A673 (cell line): Measurements from ENCODE around the gene RAPGEF4. TPM values are rescaled to one million over a fixed set of nuclear protein-coding genes. Genes with fewer than 3 reads are reported as not detected.

Source experiments
- BruUV-seq: library from RNA; stranded (reverse); fragments of 400-500 nt; replicated peaks from 2 replicates; lab custom pipeline; 2021; lab: Mats Ljungman, UMichigan
- CTCF ChIA-PET: fragments of 300-600 bp; sonication (Branson Sonifier 250); formaldehyde crosslinking; loops from one replicate; lab custom pipeline; 2022; ENCODE audit warnings: antibody characterized with exemption; lab: Charles Lee
- POLR2A ChIA-PET: fragments of 300-600 bp; sonication (Branson Sonifier 250); formaldehyde crosslinking; loops from one replicate; lab custom pipeline; 2022; ENCODE audit warnings: antibody characterized with exemption; ENCODE audit not compliant: low non-redundant PET; lab: Charles Lee
- DNase-seq: peaks from one replicate; pipeline ENCODE4 v3.0.0-alpha.2; 2015; ENCODE audit warnings: low spot score
- H3K27ac ChIP-seq: fragments of 200-600 bp; sonication (generic); 2 replicates; pipeline ENCODE4 v1.5.1; 2016; ENCODE audit warnings: mixed run types, low read depth, mild to moderate bottlenecking, mixed read lengths, antibody characterized with exemption, low read length; ENCODE audit not compliant: poor library complexity, severe bottlenecking
- H3K27me3 ChIP-seq: fragments of 200-600 bp; sonication (generic); replicated peaks from 2 replicates; pipeline ENCODE4 v1.6.1; 2017; ENCODE audit warnings: mixed run types, low read depth, mild to moderate bottlenecking, mixed read lengths, antibody characterized with exemption, low read length; ENCODE audit not compliant: insufficient read depth, poor library complexity
- H3K36me3 ChIP-seq: fragments of 200-600 bp; sonication (generic); 2 replicates; pipeline ENCODE4 v1.6.1; 2016; ENCODE audit warnings: mixed run types, mild to moderate bottlenecking, mixed read lengths, antibody characterized with exemption, low read length; ENCODE audit not compliant: insufficient read depth, poor library complexity, severe bottlenecking
- H3K4me1 ChIP-seq: fragments of 200-600 bp; sonication (generic); 2 replicates; pipeline ENCODE4 v1.6.1; 2017; ENCODE audit warnings: mixed run types, mild to moderate bottlenecking, mixed read lengths, antibody characterized with exemption, low read length; ENCODE audit not compliant: insufficient read depth, poor library complexity, severe bottlenecking
- H3K4me3 ChIP-seq: fragments of 200-600 bp; sonication (generic); 2 replicates; pipeline ENCODE4 v1.5.1; 2016; ENCODE audit warnings: low read depth, mixed run types, mild to moderate bottlenecking, mixed read lengths, low read length; ENCODE audit not compliant: poor library complexity, severe bottlenecking
- H3K9me3 ChIP-seq: fragments of 200-600 bp; sonication (generic); 2 replicates; pipeline ENCODE4 v1.6.1; 2016; ENCODE audit warnings: mixed run types, low read depth, mild to moderate bottlenecking, mixed read lengths, antibody characterized with exemption, low read length; ENCODE audit not compliant: poor library complexity, severe bottlenecking
- EZH2 ChIP-seq: fragments of 200-600 bp; sonication (generic); IDR thresholded peaks from 2 replicates; pipeline ENCODE4 v1.6.1; 2017; ENCODE audit warnings: borderline replicate concordance, low read depth, mild to moderate bottlenecking, mixed read lengths, antibody characterized with exemption, low read length; ENCODE audit not compliant: poor library complexity, severe bottlenecking
- intact Hi-C: fragments of 100-400 bp; cut with micrococcal nuclease; formaldehyde crosslinking; loops from one replicate; pipeline ENCODE4 v1.10.0; 2022; ENCODE audit not compliant: unreplicated experiment
- total RNA-seq: library from RNA; stranded (reverse); gene quantifications from 2 replicates; pipeline ENCODE4 v1.2.3, GENCODE V29; 2021
- TF ChIP-seq, protein P1 (sequence below): fragments of 300-800, 200-600 bp; sonication (generic); conservative IDR thresholded peaks from 2 replicates; pipeline ENCODE4 v1.5.1; 2017; ENCODE audit warnings: low read depth, mild to moderate bottlenecking, antibody characterized with exemption, low read length, moderate library complexity, mixed read lengths

RAPGEF4 gene
- total RNA-seq, 1 experiment from 2014 or later, result 0.26 TPM

DNA sequence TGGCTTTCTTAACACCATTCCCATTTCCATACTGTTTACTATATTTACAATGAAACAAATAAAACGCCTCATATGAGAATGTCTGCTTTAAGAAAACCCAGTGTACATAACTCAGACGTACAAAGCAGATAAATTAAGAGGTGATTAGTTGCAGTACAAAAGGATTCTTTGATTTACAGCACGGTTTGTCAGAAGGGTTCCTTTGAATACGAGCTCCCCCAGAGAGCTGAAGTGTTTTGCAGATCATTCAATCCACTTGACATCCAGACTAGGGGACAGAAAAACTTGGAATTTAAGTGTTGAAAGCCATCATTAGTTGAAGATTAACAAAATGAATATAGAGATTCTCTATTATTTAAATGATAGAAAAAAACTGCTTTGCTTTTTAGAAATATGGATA, 72.5 kb downstream of the RAPGEF4 start:
- no TSS peak for BruUV-seq
- no peaks in the 10 kb centered on the region for H3K36me3 ChIP-seq
- no peaks in the 10 kb centered on the region for H3K27me3 ChIP-seq
- no peak for DNase-seq
- H3K4me3 ChIP-seq, result no peak overlapping the region
- no peaks in the 10 kb centered on the region for H3K4me1 ChIP-seq
- CTCF ChIA-PET, result interaction anchor here (1.3 kb wide), 1 partner anchor 123 kb away, joined by 4 read pairs; no protein-coding TSS in a partner anchor
- no peaks in the 10 kb centered on the region for H3K9me3 ChIP-seq
- H3K27ac ChIP-seq, result no peak overlapping the region
- TF ChIP-seq, protein P1, sequence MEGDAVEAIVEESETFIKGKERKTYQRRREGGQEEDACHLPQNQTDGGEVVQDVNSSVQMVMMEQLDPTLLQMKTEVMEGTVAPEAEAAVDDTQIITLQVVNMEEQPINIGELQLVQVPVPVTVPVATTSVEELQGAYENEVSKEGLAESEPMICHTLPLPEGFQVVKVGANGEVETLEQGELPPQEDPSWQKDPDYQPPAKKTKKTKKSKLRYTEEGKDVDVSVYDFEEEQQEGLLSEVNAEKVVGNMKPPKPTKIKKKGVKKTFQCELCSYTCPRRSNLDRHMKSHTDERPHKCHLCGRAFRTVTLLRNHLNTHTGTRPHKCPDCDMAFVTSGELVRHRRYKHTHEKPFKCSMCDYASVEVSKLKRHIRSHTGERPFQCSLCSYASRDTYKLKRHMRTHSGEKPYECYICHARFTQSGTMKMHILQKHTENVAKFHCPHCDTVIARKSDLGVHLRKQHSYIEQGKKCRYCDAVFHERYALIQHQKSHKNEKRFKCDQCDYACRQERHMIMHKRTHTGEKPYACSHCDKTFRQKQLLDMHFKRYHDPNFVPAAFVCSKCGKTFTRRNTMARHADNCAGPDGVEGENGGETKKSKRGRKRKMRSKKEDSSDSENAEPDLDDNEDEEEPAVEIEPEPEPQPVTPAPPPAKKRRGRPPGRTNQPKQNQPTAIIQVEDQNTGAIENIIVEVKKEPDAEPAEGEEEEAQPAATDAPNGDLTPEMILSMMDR, result no peak
- no peak for TF ChIP-seq EZH2
- POLR2A ChIA-PET, result no interaction called here
- intact Hi-C loops, result loop anchor here (10.0 kb wide), 1 partner anchor 407 kb away; no protein-coding TSS in a partner anchor

DNA sequence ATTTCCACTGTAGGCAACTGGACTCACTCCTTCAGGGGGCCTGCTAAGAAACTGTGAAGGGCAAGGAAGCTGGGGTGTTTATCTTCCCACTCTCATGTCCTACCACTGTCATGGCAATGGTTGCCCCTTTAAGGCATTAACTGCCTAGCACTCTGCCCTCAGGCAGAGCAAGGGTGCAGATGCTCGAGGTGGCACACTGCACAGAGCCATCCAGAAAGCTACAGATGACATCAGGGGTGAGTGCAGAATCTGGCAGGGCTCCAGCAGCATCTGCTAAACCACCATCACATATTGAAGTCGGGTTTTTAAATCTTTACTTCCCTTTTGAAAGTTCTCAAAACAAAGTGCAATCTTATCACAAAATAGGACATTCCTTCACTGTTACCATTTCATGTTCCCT, 75.4 kb downstream of the RAPGEF4 start:
- no TSS peak for BruUV-seq
- DNase-seq, result no peak
- Histone ChIP-seq H3K36me3 (no peaks in the 10 kb centered on the region), H3K9me3 (no peaks in the 10 kb centered on the region), H3K4me1 (no peaks in the 10 kb centered on the region), H3K27me3 (peaks cover 6% of the 10 kb centered on the region), H3K27ac (no peak overlapping the region), H3K4me3 (no peak overlapping the region)
- ChIA-PET CTCF (no interaction called here), POLR2A (no interaction called here)
- intact Hi-C loops, result loop anchor here (10.0 kb wide), 1 partner anchor 1534 kb away; no protein-coding TSS in a partner anchor
- no peak for TF ChIP-seq EZH2
- TF ChIP-seq, protein P1, result no peak

DNA sequence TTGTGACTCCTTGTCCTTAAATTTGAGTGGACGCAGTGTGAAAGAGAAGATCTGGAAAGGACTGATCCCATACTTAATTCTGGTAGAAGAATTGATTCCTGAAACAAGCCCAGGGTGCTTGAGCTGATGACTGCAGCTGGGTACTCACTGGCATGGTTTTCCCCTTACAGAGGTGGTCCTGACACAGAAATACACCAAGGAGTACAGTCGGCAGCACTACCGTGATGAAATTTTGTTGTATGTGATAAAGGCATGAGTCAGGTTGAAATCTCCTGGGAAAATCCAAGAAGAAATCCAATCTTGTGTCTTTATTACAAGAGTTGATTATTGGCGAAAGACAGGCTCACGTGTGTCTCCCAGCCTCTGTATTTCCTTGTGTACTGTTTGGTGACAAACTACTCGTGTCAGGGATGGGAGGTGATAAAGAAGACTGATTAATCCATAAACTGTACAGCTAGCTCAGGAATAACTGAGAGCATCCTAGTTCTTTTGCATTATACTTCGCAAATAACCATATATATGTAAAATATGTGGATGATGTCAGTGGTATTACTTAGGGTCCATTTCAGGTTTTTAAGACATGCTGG, 76.6 kb downstream of the RAPGEF4 start:
- Histone ChIP-seq H3K4me1 (no peaks in the 10 kb centered on the region), H3K4me3 (no peak overlapping the region), H3K36me3 (no peaks in the 10 kb centered on the region), H3K27ac (no peak overlapping the region), H3K27me3 (peaks cover 11% of the 10 kb centered on the region), H3K9me3 (no peaks in the 10 kb centered on the region)
- CTCF ChIA-PET, result no interaction called here
- POLR2A ChIA-PET, result no interaction called here
- intact Hi-C loops, result loop anchor here (2.0 to 10.0 kb wide), 2 partner anchors 119 to 1533 kb away; no protein-coding TSS in a partner anchor
- TF ChIP-seq EZH2, result no peak
- TF ChIP-seq, protein P1, result no peak
- no TSS peak for BruUV-seq
- no peak for DNase-seq
